ENCODE results near the gene LILRB3. TPM values are rescaled to one million over a fixed set of nuclear protein-coding genes. Genes with fewer than 3 reads are reported as not detected.

Gene LILRB3
- total RNA-seq, 1 donor from 2014 or later = not detected

GRCh38 chr19:54191811-54192453 is 30.9 kb downstream of the LILRB3 start:
- no peaks in the 10 kb centered on the region for H3K9me3 Mint-ChIP-seq
- H3K27ac Mint-ChIP-seq (ENCODE audit: unreplicated experiment) = peak overlapping the region; percentile 96
- H3K4me1 Mint-ChIP-seq = peaks cover 37% of the 10 kb centered on the region
- H3K4me3 Mint-ChIP-seq = peak overlapping the region; percentile 98
- DNase-seq (ENCODE audit: low read depth, low spot score) = no peak
- peaks cover 7% of the 10 kb centered on the region for H3K36me3 Mint-ChIP-seq (ENCODE audit: low read depth)
- no peaks in the 10 kb centered on the region for H3K27me3 Mint-ChIP-seq (ENCODE audit: low read depth)
- TF ChIP-seq, protein P1, sequence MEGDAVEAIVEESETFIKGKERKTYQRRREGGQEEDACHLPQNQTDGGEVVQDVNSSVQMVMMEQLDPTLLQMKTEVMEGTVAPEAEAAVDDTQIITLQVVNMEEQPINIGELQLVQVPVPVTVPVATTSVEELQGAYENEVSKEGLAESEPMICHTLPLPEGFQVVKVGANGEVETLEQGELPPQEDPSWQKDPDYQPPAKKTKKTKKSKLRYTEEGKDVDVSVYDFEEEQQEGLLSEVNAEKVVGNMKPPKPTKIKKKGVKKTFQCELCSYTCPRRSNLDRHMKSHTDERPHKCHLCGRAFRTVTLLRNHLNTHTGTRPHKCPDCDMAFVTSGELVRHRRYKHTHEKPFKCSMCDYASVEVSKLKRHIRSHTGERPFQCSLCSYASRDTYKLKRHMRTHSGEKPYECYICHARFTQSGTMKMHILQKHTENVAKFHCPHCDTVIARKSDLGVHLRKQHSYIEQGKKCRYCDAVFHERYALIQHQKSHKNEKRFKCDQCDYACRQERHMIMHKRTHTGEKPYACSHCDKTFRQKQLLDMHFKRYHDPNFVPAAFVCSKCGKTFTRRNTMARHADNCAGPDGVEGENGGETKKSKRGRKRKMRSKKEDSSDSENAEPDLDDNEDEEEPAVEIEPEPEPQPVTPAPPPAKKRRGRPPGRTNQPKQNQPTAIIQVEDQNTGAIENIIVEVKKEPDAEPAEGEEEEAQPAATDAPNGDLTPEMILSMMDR (conservative IDR thresholded peaks at IDR 0.05) = no peak

DNA sequence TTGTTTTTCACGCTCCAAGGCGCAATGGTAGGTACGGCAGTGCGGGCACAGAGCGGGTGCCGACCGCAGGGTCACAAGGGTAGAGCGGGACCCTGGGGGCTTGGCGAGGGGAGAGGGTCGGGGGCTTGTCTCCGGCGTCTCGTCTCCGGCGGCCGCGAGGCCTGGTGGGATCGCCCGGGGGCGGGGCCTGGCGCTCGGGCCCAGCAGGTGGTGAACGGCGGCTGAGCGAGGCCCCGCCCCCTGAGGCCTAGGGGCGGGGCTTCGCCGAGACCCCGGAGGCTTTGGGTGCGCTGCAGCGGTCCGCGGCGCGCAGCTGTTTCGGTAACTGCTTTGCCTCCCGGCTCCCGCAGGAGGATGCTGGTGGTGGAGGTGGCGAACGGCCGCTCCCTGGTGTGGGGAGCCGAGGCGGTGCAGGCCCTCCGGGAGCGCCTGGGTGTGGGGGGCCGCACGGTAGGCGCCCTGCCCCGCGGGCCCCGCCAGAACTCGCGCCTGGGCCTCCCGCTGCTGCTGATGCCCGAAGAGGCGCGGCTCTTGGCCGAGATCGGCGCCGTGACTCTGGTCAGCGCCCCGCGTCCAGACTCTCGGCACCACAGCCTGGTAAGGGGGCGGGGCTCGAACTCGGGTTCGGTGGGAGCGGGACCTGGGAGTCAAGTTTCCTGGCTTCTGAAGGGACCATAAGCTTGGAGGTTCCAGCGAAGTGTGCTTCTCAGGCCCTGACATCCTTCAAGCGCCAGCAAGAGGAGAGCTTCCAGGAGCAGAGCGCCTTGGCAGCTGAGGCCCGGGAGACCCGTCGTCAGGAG is 31.6 kb downstream of the LILRB3 start, which contains the start of gene TSEN34:
Gene TSEN34, plus strand, starts transcription at position 298 of the 800 bp plus-strand sequence. Its CDS starts 57 bp downstream, at position 355.
- peaks cover 10% of the 10 kb centered on the region for H3K36me3 Mint-ChIP-seq (ENCODE audit: low read depth)
- peak within 1 kb of the TSS; percentile 98 for H3K4me3 Mint-ChIP-seq

DNA sequence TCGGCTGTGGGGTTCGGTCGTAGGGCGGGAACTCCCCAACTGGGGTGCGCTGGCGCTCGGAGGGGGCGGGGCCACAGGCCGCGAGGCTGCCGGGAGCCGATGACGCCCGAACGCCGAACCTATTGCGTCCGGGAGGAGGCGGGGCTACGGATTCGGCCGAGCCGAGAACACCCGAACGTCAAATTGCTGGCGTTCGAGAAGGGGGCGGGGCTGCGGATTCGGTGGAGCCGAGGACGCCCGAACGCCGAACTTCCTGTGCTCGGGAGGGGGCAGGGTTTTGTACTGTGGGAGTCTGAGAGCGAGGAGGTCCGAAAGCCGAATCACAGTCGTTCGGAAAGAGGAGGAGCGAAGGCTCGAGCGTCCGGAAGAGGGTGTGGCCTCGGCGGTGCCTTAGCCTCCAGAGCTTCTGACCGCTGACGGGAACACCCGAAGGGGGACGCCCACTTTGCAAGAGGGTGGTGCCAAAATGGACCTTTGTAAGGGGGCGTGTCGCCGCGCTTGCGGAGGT is 32.2 kb downstream of the LILRB3 start:
- peak; percentile 98 for DNase-seq (ENCODE audit: low read depth, low spot score)
- peak overlapping the region; percentile 98 for H3K4me3 Mint-ChIP-seq
- H3K36me3 Mint-ChIP-seq (ENCODE audit: low read depth) = peaks cover 9% of the 10 kb centered on the region
- peaks cover 37% of the 10 kb centered on the region for H3K4me1 Mint-ChIP-seq
- H3K27me3 Mint-ChIP-seq (ENCODE audit: low read depth) = no peaks in the 10 kb centered on the region
- TF ChIP-seq, protein P1 (conservative IDR thresholded peaks at IDR 0.05) = no peak
- H3K9me3 Mint-ChIP-seq = no peaks in the 10 kb centered on the region
- H3K27ac Mint-ChIP-seq (ENCODE audit: unreplicated experiment) = peak overlapping the region; percentile 100

More for the DNA sequence above, 31.6 kb downstream of the LILRB3 start, which contains the start of gene TSEN34:
- TF ChIP-seq, protein P1 (conservative IDR thresholded peaks at IDR 0.05) = no peak
- DNase-seq (ENCODE audit: low read depth, low spot score) = peak; percentile 83
- no peaks in the 10 kb centered on the region for H3K27me3 Mint-ChIP-seq (ENCODE audit: low read depth)
- peaks cover 37% of the 10 kb centered on the region for H3K4me1 Mint-ChIP-seq
- no peaks in the 10 kb centered on the region for H3K9me3 Mint-ChIP-seq
- H3K27ac Mint-ChIP-seq (ENCODE audit: unreplicated experiment) = peak within 1 kb of the TSS; percentile 100

DNA sequence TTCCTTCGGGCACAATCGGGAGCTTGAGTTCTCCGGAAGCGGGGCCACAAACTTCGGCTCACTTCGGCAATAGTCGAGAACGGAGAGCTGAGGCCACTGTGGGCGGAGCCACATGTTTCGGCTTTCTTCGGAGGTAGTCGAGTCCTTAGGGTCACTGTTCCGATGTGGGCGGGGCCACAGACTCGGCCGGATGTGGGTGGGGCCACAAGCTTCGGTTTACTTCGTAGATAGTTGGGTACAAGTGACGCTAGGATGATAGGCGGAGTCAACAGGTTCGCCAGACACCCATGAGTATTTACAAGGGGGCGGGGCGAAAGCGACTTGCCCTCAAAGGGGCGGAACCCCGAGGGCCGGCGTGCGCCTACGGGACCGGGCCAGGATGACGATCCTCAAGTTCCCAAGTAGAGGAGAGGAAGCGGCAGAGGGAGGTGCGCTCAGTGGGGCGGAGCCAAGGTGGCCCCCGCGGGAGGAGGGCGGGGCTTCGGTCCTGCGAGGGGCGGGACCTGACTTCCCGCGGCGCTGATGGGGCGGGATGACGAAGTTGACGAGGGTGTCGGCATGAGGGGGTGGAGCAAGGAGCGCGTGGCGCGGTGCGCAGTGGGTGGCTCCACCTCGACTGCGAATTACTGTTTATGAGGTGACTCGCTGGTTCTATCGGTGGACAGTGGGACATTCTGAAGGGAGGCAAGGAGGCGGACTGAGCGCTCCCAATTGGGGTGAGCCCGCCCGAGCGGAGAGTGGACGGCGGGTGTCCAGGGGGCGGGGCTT is 32.9 kb downstream of the LILRB3 start:
- H3K27me3 Mint-ChIP-seq (ENCODE audit: low read depth) = no peaks in the 10 kb centered on the region
- peak; percentile 100 for DNase-seq (ENCODE audit: low read depth, low spot score)
- H3K36me3 Mint-ChIP-seq (ENCODE audit: low read depth) = peaks cover 6% of the 10 kb centered on the region
- H3K4me1 Mint-ChIP-seq = peaks cover 37% of the 10 kb centered on the region
- peak overlapping the region; percentile 98 for H3K4me3 Mint-ChIP-seq
- TF ChIP-seq, protein P1 (conservative IDR thresholded peaks at IDR 0.05) = no peak
- H3K9me3 Mint-ChIP-seq = no peaks in the 10 kb centered on the region
- peak overlapping the region; percentile 100 for H3K27ac Mint-ChIP-seq (ENCODE audit: unreplicated experiment)

DNA sequence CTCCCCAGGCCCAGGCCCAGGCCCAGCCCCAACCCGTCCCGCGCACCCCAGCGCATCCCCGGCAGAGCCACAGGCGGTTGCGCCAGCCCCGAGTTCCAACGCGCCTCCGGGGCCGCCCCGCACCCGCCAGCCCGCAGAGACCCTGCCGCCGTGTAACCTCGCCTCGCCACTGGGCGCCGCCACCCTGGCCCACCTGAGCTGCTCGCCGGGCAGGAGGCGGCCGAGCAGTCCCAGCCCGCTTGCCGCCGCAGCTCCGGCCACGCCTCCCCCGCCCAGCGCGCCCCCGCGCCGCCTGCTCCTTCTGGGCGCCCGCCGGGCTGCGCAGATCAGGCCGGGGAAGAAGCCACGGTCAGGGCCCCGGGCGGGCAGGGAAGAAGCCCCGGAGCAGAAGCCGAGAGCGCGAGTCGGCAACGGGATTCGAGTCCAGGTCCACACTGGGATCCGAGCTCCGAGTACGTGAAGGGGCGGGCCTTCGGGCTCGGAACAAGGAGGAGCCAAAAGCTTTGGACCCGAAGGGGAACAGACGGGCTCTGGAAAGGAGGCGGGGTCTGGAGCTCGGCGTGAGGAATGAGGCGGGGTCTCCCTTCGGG is 33.6 kb downstream of the LILRB3 start, which contains the start of gene MBOAT7:
Gene MBOAT7, minus strand, starts transcription at position 436 of the 590 bp plus-strand sequence. CDS start 1,072 bp downstream, outside the sequence.
- H3K9me3 Mint-ChIP-seq = no peaks in the 10 kb centered on the region

More for the DNA sequence above, 33.6 kb downstream of the LILRB3 start, which contains the start of gene MBOAT7:
- H3K27me3 Mint-ChIP-seq (ENCODE audit: low read depth) = no peaks in the 10 kb centered on the region
- H3K27ac Mint-ChIP-seq (ENCODE audit: unreplicated experiment) = peak within 1 kb of the TSS; percentile 100
- H3K4me1 Mint-ChIP-seq = peaks cover 37% of the 10 kb centered on the region
- H3K36me3 Mint-ChIP-seq (ENCODE audit: low read depth) = peaks cover 6% of the 10 kb centered on the region
- TF ChIP-seq, protein P1 (conservative IDR thresholded peaks at IDR 0.05) = peak; percentile 48
- peak within 1 kb of the TSS; percentile 98 for H3K4me3 Mint-ChIP-seq
- no peak for DNase-seq (ENCODE audit: low read depth, low spot score)

Measured in neural crest cell (in vitro differentiated cells).